ENCODE data around the gene COMMD1. TPM values are rescaled to one million over a fixed set of nuclear protein-coding genes. Genes with fewer than 3 reads are reported as not detected.

The COMMD1 gene
- polyA plus RNA-seq, 1 experiment: 44.6 TPM

GRCh38 chr2:61887717-61888266 lies 17.7 kb upstream of the COMMD1 start:
- no peaks in the 10 kb centered on the region for H3K27me3 ChIP-seq (ENCODE audit: control insufficient read depth, insufficient read depth, low read length)
- no peak for TF ChIP-seq CTCF (IDR thresholded peaks at IDR 0.05; ENCODE audit: insufficient read depth, low read depth, low read length)
- ChIA-PET POLR2A (no interaction called here), CTCF (no interaction called here)
- peak overlapping the region; percentile 96 for H3K4me3 ChIP-seq (ENCODE audit: low read depth, low read length)
- no peak for DNase-seq (ENCODE audit: low read depth)
- H3K36me3 ChIP-seq (ENCODE audit: control insufficient read depth, insufficient read depth, low read length): peaks cover under 1% of the 10 kb centered on the region

- H3K4me3 ChIP-seq (ENCODE audit: low read depth, low read length): peak within 1 kb of the TSS; percentile 96
- ChIA-PET POLR2A (no interaction called here), CTCF (no interaction called here)
- no peaks in the 10 kb centered on the region for H3K36me3 ChIP-seq (ENCODE audit: control insufficient read depth, insufficient read depth, low read length)
- no peaks in the 10 kb centered on the region for H3K27me3 ChIP-seq (ENCODE audit: control insufficient read depth, insufficient read depth, low read length)
- no peak for DNase-seq (ENCODE audit: low read depth)
- TF ChIP-seq CTCF (IDR thresholded peaks at IDR 0.05; ENCODE audit: insufficient read depth, low read depth, low read length): no peak
Observed at GRCh38 chr2:61888267-61889055, 17.0 kb upstream of the COMMD1 start, which contains the start of gene CCT4. CCT4 (minus strand) TSS chr2:61888656; CDS start chr2:61888507, 149 bp downstream.

GRCh38 chr2:61898810-61899209 lies 6.7 kb upstream of the COMMD1 start:
- DNase-seq (ENCODE audit: low read depth): no peak
- CTCF ChIA-PET: interaction anchor here (0.7 to 1.2 kb wide), 5 partner anchors 11 to 764 kb away, joined by 3 to 5 read pairs (median 3); no protein-coding TSS in a partner anchor

GRCh38 chr2:61900281-61900680 lies 5.2 kb upstream of the COMMD1 start:
- no peaks in the 10 kb centered on the region for H3K27me3 ChIP-seq (ENCODE audit: control insufficient read depth, insufficient read depth, low read length)
- H3K36me3 ChIP-seq (ENCODE audit: control insufficient read depth, insufficient read depth, low read length): no peaks in the 10 kb centered on the region
- DNase-seq (ENCODE audit: low read depth): no peak
- POLR2A ChIA-PET: no interaction called here
- H3K4me3 ChIP-seq (ENCODE audit: low read depth, low read length): no peak overlapping the region
- CTCF ChIA-PET: no interaction called here
- TF ChIP-seq CTCF (IDR thresholded peaks at IDR 0.05; ENCODE audit: insufficient read depth, low read depth, low read length): no peak

More at GRCh38 chr2:61898810-61899209, 6.7 kb upstream of the COMMD1 start:
- Histone ChIP-seq H3K4me3 (ENCODE audit: low read depth, low read length) (no peak overlapping the region), H3K36me3 (ENCODE audit: control insufficient read depth, insufficient read depth, low read length) (no peaks in the 10 kb centered on the region), H3K27me3 (ENCODE audit: control insufficient read depth, insufficient read depth, low read length) (no peaks in the 10 kb centered on the region)
- TF ChIP-seq CTCF (IDR thresholded peaks at IDR 0.05; ENCODE audit: insufficient read depth, low read depth, low read length): peak; percentile 58
- POLR2A ChIA-PET: interaction anchor here (0.5 kb wide), 1 partner anchor 514 kb away, joined by 3 read pairs; no protein-coding TSS in a partner anchor

GRCh38 chr2:61906186-61906470 lies 654 bp downstream of the COMMD1 start:
- TF ChIP-seq CTCF (IDR thresholded peaks at IDR 0.05; ENCODE audit: insufficient read depth, low read depth, low read length): no peak
- ChIA-PET CTCF (interaction anchor here (0.9 to 1.4 kb wide), 4 partner anchors 10 to 505 kb away, joined by 3 to 4 read pairs (median 4); no protein-coding TSS in a partner anchor), POLR2A (no interaction called here)
- Histone ChIP-seq H3K27me3 (ENCODE audit: control insufficient read depth, insufficient read depth, low read length) (no peaks in the 10 kb centered on the region), H3K4me3 (ENCODE audit: low read depth, low read length) (peak overlapping the region; percentile 72), H3K36me3 (ENCODE audit: control insufficient read depth, insufficient read depth, low read length) (no peaks in the 10 kb centered on the region)
- DNase-seq (ENCODE audit: low read depth): no peak

All from BJ (cell line).